Measurements from ENCODE around the gene TSKS.
"Not testable (repeated sequence)": the region's sequence is repeated elsewhere in the genome, so short reads cannot be mapped to it uniquely, and the experiment has no call there.

The TSKS gene

GRCh38 chr19:49766007-49766929 lies 3.2 kb upstream of the TSKS start:
- DNase-seq, result peak; percentile 99

DNA sequence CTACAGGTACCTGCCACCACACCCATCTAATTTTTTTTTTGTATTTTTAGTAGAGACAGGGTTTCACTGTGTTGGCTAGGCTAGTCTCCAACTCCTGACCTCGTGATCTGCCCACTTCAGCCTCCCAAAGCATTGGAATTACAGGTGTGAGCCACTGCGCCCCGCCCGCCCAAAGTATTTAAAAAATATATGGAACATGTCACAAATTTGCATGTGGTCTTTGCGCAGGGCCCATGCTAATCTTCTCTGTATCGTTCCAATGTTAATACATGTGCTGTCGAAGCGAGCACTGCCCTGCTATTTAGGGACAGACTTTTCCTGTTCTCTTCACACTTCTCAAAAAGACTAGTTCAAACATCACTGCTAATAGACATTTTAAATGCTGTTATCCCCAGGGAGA lies 1.2 kb upstream of the TSKS start:
- DNase-seq, result no peak

DNA sequence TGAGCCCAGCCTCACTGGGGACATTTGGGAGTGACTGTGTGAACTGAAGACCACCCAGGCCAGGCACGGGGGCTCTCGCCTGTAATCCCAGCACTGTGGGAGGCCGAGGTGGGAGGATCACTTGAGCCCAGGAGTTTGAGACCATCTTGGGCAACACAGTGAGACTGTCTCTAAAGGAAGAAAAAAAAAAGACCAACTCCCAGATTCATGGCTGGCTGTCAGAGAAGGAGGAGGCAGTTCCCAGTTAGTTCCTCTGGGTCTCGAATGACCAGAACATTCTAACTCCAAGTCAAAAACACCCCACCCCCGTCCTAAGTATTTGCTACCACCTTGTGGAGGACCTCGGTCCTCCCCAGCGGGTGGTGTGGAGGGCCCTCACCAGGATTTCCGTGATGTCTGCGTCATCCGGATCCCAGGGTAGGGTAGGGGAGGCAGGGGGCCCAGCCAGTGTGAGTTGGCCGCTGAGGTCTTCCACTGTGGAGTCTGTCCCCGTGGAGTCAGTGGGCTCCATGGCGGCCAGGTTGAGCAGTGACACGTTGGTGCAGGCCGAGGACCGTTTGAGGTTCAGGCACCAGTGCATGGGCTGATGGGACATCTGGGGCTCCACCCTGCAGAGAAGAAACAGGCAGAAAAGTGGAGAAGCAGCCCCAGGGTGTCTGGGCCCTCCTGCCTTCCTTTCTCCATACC lies 1.3 kb downstream of the TSKS start:
- DNase-seq, result no peak

DNA sequence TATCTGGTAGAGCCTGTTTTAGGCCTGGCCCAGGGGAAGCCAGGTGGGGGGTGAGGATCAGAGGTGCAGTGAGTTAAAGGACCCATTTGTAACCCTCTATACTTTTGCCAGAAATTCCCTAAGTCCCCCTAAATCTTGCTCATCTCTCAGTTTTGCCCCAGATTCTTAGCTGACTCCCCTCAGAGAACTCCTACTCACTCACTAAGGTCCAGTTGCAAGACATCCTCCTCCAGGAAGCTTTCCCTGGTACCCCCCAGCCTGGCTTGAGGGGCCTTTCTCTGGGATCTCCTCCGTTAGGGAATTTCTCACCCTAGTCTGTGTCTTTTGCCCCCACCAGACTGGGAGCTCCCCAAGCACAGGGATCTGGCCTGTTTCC lies 1.9 kb downstream of the TSKS start:
- DNase-seq, result no peak

DNA sequence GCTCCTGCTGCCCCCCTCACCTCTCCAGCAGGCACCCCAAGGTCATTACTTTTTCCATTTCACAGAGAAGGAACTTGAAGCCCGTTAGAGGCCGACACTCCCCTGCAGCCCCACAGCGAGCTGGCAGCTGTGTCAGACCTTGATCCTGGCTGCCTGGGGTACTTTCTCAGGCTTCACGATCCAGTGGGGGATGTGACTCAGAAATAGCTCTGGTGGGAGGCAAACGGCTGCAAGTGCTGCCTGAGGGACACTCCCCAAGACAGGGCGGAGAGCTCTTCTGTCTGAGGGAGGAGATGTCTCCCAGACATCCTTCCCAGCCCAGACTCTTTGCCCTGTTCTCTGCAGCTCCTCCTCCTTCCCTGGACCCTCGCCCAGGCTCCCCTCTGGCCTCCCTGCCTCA lies 4.8 kb downstream of the TSKS start:
- no peak for DNase-seq

GRCh38 chr19:49755956-49756355 lies 7.2 kb downstream of the TSKS start:
- no peak for DNase-seq

GRCh38 chr19:49752701-49753100 lies 10.4 kb downstream of the TSKS start:
- no peak for DNase-seq

- no peak for DNase-seq
Measured at GRCh38 chr19:49749771-49750170, 13.3 kb downstream of the TSKS start.

DNA sequence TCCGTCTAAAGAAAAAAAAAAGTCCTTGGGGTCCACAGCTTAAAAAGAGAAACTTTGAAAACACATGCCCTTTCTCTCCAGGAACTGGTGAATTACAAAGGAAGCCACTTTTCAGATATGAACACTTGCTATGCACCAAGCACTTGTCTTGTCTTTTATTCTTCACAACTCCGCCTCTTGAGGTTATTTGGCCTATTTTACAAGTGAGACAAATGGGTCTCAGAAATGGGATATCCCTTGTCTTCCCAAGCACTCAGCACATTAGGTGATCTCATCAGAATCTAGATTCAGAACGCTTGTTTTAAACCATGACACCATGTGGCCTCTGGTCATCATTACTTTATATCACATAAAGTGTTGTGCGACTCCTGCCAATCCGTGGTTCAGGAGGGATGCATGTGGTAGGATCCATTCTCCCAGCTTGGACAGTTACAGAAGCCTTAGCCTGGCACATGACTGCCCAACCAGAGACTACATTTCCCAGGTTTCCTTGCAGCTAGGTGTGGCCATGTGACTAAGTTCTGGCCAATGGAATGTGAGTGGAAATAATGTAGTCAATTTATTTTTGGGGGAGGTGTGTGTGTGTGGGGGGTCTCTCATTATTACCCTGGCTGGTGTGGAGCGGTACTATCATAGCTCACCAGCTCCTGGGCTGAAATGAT lies 13.9 kb downstream of the TSKS start:
- DNase-seq, result no peak

- DNase-seq, result no peak
Measured at GRCh38 chr19:49746206-49746958, 16.7 kb downstream of the TSKS start.

GRCh38 chr19:49744946-49745381 lies 18.1 kb downstream of the TSKS start:
- DNase-seq, result no peak

GRCh38 chr19:49741210-49741844 lies 21.8 kb downstream of the TSKS start:
- no peak for DNase-seq

DNA sequence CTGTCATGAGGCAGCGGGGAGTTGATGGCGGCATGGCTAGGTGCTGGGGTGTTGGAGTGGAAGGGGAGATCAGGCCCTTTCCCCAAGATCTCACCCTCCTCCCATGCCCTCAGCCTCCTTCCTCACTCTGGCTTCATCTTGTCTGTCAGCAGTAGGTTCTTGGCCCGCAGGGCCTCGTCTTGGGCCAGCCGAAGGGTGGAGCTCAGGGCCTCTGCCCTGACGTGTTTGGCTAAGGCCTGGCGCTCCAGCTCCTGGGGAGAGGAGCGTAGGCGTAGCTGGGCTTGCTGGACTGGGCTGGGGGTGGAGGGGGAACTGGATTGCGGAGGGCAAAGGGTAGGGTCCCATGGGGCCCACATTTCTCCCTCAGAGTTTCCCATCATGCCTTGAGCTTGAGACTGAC lies 23.2 kb downstream of the TSKS start:
- no peak for DNase-seq

DNA sequence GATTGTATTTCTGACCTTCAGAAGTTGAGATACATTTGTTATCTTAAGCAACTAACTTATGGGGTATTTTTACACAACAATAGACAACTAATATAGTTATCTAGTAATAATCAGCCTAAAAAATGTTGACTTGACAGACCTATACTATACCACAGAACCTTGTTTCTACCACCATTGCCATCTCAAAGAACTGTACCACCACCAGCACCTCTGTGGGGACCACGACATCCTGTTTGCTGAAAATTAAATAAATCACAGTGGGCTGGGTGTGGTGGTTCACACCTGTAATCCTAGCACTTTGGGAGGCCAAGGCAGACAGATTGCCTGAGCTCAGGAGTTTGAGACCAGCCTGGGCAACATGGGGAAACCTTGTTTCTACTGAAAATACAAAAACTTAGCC lies 24.0 kb downstream of the TSKS start:
- DNase-seq, result no peak

DNA sequence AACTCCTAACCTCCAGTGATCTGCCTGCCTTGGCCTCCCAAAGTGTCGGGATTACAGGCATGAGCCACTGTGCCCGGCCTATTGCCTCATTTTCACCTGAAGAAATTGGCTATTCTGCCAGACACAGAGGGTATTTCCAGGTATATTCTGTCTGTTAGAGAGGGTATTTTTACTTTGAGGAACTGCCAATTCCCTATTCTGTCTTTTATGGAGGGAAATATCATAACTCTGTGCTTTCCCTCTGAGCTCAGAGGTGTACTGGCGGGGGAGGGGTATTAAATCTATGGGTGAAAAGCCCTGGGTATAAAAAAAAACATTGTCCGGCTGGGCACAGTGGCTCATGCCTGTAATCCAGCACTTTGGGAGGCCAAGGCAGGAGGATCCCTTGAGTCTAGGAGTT lies 24.8 kb downstream of the TSKS start:
- DNase-seq, result no peak

DNA sequence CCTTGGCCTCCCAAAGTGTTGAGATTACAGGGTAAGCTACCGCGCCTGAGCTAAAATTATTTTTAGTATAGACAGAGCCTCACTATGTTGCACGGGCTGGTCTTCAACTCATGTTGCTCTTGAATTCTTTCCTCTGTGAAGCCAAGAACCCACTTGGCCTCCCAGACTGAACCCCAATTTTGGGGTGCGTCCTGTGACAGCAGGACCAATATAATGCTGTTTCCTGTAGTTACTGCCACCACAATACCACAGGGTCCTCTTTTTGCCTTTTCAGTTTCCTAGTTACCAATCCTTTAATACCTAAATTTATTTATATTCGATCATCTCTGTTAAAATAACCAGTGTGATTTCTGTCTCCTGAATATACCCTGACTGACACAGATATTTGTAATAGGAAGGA lies 32.9 kb downstream of the TSKS start:
- DNase-seq, result no peak

- no peak for DNase-seq
Measured at GRCh38 chr19:49727217-49728030, 35.7 kb downstream of the TSKS start.

GRCh38 chr19:49719420-49719819 lies 43.7 kb downstream of the TSKS start:
- DNase-seq, result not testable (repeated sequence)

- no peak for DNase-seq
Measured at GRCh38 chr19:49718991-49719390, 44.1 kb downstream of the TSKS start.

- no peak for DNase-seq
Measured at GRCh38 chr19:49718511-49718910, 44.6 kb downstream of the TSKS start.

DNA sequence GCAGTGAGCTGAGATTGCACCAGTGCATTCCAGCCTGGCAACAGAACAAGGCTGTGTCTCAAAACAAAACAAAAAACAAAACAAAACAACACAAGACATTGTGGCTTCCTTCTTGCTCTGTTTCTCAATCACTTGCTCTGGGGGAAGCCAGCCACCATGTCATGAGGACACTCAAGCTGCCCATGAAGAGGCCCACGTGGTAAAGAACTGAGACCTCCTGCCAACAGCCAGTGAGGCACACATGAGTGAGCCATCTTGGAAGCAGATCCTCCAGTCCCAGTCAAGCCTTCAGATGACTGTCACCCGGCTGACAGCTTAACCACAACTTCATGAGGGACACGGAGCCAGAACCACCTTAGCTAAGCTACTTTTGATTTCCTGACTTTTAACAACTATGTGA lies 47.0 kb downstream of the TSKS start:
- no peak for DNase-seq

Measured in amniotic stem cell (primary cell).